Neural cell (in vitro differentiated cells): ENCODE results near the gene ATP5ME. TPM values are rescaled to one million over a fixed set of nuclear protein-coding genes. Genes with fewer than 3 reads are reported as not detected.

ENCODE experiments used
- H2AFZ ChIP-seq: fragments of 200-600, 300-800 bp; sonication (generic), shearing (Covaris generic); 2 replicates; pipeline ENCODE4 v1.6.0; 2014; ENCODE audit warnings: low read depth, mild to moderate bottlenecking, antibody characterized with exemption, low read length, moderate library complexity
- H3F3A ChIP-seq: fragments of 200-600 bp; shearing (Covaris generic); 2 replicates; pipeline ENCODE4 v1.6.1; 2016; ENCODE audit warnings: mild to moderate bottlenecking, moderate library complexity, mixed read lengths, antibody characterized with exemption, low read length; ENCODE audit not compliant: insufficient read depth, poor library complexity, severe bottlenecking
- H3K27ac ChIP-seq: fragments of 200-600, 300-800 bp; sonication (generic), shearing (Covaris generic); 2 replicates; pipeline ENCODE4 v1.5.1; 2014; ENCODE audit warnings: mild to moderate bottlenecking, low read length, moderate library complexity
- H3K27me3 ChIP-seq: fragments of 300-800, 200-600 bp; sonication (generic), shearing (Covaris generic); 2 replicates; pipeline ENCODE4 v1.6.0; 2014; ENCODE audit warnings: mild to moderate bottlenecking, low read depth, low read length, moderate library complexity; ENCODE audit not compliant: insufficient read depth
- H3K36me3 ChIP-seq: fragments of 300-800, 200-600 bp; sonication (generic), shearing (Covaris generic); 2 replicates; pipeline ENCODE4 v1.5.1; 2014; ENCODE audit warnings: mild to moderate bottlenecking, antibody characterized with exemption, low read length, moderate library complexity; ENCODE audit not compliant: insufficient read depth
- H3K4me2 ChIP-seq: fragments of 300-800, 200-600 bp; sonication (generic), shearing (Covaris generic); 2 replicates; pipeline ENCODE4 v1.6.0; 2014; ENCODE audit warnings: mild to moderate bottlenecking, low read length
- H3K4me3 ChIP-seq: fragments of 300-800, 200-600 bp; sonication (generic), shearing (Covaris generic); 2 replicates; pipeline ENCODE4 v1.5.1; 2014; ENCODE audit warnings: mild to moderate bottlenecking, low read length, moderate library complexity
- H3K79me2 ChIP-seq: fragments of 200-600 bp; shearing (Covaris generic); replicated peaks from 2 replicates; pipeline ENCODE4 v1.6.0; 2014; ENCODE audit warnings: mild to moderate bottlenecking, low read length, moderate library complexity; ENCODE audit not compliant: insufficient read depth
- H3K9ac ChIP-seq: fragments of 300-800, 200-600 bp; sonication (generic), shearing (Covaris generic); 2 replicates; pipeline ENCODE4 v1.6.1; 2016; ENCODE audit warnings: mild to moderate bottlenecking, low read length, mixed read lengths
- H3K9me2 ChIP-seq: fragments of 200-600 bp; shearing (Covaris generic); 2 replicates; pipeline ENCODE4 v1.6.1; 2016; ENCODE audit warnings: mild to moderate bottlenecking, low read length, mixed read lengths; ENCODE audit not compliant: insufficient read depth
- H3K9me3 ChIP-seq: fragments of 200-600, 300-800 bp; sonication (generic), shearing (Covaris generic); 2 replicates; pipeline ENCODE4 v1.6.1; 2016; ENCODE audit warnings: mild to moderate bottlenecking, mixed run types, low read length, moderate library complexity, mixed read lengths
- H4K20me1 ChIP-seq: fragments of 200-600 bp; shearing (Covaris generic); 2 replicates; pipeline ENCODE4 v1.6.1; 2016; ENCODE audit warnings: mild to moderate bottlenecking, mixed run types; ENCODE audit not compliant: insufficient read depth
- EP300 ChIP-seq: fragments of 450-650 bp; conservative IDR thresholded peaks from 2 replicates; pipeline ENCODE4 v1.6.1; 2014; ENCODE audit warnings: antibody characterized with exemption, mild to moderate bottlenecking, moderate library complexity; ENCODE audit not compliant: poor library complexity, severe bottlenecking
- EZH2 ChIP-seq: fragments of 200-600, 300-800 bp; shearing (Covaris generic), sonication (generic); IDR thresholded peaks from 2 replicates; pipeline ENCODE4 v1.6.1; 2014; ENCODE audit warnings: antibody characterized with exemption, low read length, borderline replicate concordance, mild to moderate bottlenecking; ENCODE audit not compliant: insufficient read depth, poor library complexity, severe bottlenecking
- MXI1 ChIP-seq: fragments of 450-650 bp; conservative IDR thresholded peaks from 2 replicates; pipeline ENCODE4 v1.6.1; 2014; ENCODE audit warnings: antibody characterized with exemption, mild to moderate bottlenecking; ENCODE audit not compliant: poor library complexity, severe bottlenecking
- POLR2AphosphoS5 ChIP-seq: IDR thresholded peaks from 2 replicates; pipeline ENCODE4 v1.6.1; 2012
- RAD21 ChIP-seq: fragments of 450-650 bp; conservative IDR thresholded peaks from 2 replicates; pipeline ENCODE4 v1.6.1; 2014; ENCODE audit warnings: antibody characterized with exemption, mild to moderate bottlenecking, moderate library complexity
- REST ChIP-seq: IDR thresholded peaks from 2 replicates; pipeline ENCODE4 v1.6.1; 2012; ENCODE audit warnings: borderline replicate concordance
- SMC3 ChIP-seq: fragments of 450-650 bp; conservative IDR thresholded peaks from 2 replicates; pipeline ENCODE4 v1.6.1; 2014; ENCODE audit warnings: antibody characterized with exemption, mild to moderate bottlenecking, moderate library complexity; ENCODE audit not compliant: poor library complexity
- TAF1 ChIP-seq: IDR thresholded peaks from 2 replicates; pipeline ENCODE4 v1.6.1; 2012; ENCODE audit warnings: low read depth
- polyA plus RNA-seq: library from polyadenylated mRNA; depleted of rRNA; stranded (reverse); fragments of >200 nt; gene quantifications from 2 replicates; pipeline ENCODE4 v1.2.3, GENCODE V29; 2014
- TF ChIP-seq, protein P1 (sequence below): fragments of 450-650 bp; IDR thresholded peaks from 2 replicates; pipeline ENCODE4 v1.5.1; 2014; ENCODE audit warnings: antibody characterized with exemption, mild to moderate bottlenecking, moderate library complexity; ENCODE audit not compliant: poor library complexity, severe bottlenecking

The ATP5ME gene
- polyA plus RNA-seq, 1 donor from 2014 or later, result 156 TPM

GRCh38 chr4:675980-676870 lies 2.1 kb upstream of the ATP5ME start:
- TF ChIP-seq POLR2AphosphoS5, result no peak
- no peak for TF ChIP-seq RAD21
- TF ChIP-seq MXI1, result no peak
- no peak for TF ChIP-seq EP300
- TF ChIP-seq TAF1, result no peak
- no peak for TF ChIP-seq EZH2
- no peak for TF ChIP-seq SMC3
- TF ChIP-seq REST, result no peak
- TF ChIP-seq, protein P1, sequence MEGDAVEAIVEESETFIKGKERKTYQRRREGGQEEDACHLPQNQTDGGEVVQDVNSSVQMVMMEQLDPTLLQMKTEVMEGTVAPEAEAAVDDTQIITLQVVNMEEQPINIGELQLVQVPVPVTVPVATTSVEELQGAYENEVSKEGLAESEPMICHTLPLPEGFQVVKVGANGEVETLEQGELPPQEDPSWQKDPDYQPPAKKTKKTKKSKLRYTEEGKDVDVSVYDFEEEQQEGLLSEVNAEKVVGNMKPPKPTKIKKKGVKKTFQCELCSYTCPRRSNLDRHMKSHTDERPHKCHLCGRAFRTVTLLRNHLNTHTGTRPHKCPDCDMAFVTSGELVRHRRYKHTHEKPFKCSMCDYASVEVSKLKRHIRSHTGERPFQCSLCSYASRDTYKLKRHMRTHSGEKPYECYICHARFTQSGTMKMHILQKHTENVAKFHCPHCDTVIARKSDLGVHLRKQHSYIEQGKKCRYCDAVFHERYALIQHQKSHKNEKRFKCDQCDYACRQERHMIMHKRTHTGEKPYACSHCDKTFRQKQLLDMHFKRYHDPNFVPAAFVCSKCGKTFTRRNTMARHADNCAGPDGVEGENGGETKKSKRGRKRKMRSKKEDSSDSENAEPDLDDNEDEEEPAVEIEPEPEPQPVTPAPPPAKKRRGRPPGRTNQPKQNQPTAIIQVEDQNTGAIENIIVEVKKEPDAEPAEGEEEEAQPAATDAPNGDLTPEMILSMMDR, result no peak
- peaks cover 11% of the 10 kb centered on the region for H3K79me2 ChIP-seq
- no peaks in the 10 kb centered on the region for H3K9me3 ChIP-seq
- no peak overlapping the region for H3K27ac ChIP-seq
- no peaks in the 10 kb centered on the region for H3K9me2 ChIP-seq
- no peak overlapping the region for H3K9ac ChIP-seq
- no peaks in the 10 kb centered on the region for H3F3A ChIP-seq
- no peak overlapping the region for H3K4me3 ChIP-seq
- no peaks in the 10 kb centered on the region for H3K27me3 ChIP-seq
- H3K36me3 ChIP-seq, result no peaks in the 10 kb centered on the region
- H4K20me1 ChIP-seq, result no peaks in the 10 kb centered on the region
- no peak overlapping the region for H3K4me2 ChIP-seq
- H2AFZ ChIP-seq, result no peak overlapping the region

- Histone ChIP-seq H3K9ac (peak overlapping the region; percentile 98), H3K79me2 (peaks cover 11% of the 10 kb centered on the region), H2AFZ (peak overlapping the region; percentile 79), H3K27ac (peak overlapping the region; percentile 87), H3K4me3 (peak overlapping the region; percentile 98), H3K9me2 (no peaks in the 10 kb centered on the region), H3K4me2 (peak overlapping the region; percentile 93), H3K9me3 (no peaks in the 10 kb centered on the region), H3K36me3 (no peaks in the 10 kb centered on the region), H3K27me3 (no peaks in the 10 kb centered on the region), H4K20me1 (no peaks in the 10 kb centered on the region), H3F3A (no peaks in the 10 kb centered on the region)
- no peak for TF ChIP-seq EZH2
- TF ChIP-seq SMC3, result no peak
- no peak for TF ChIP-seq RAD21
- TF ChIP-seq, protein P1, result no peak
- no peak for TF ChIP-seq TAF1
- TF ChIP-seq REST, result no peak
- no peak for TF ChIP-seq MXI1
Measured at GRCh38 chr4:675036-675882, 1.2 kb upstream of the ATP5ME start.
